IgD-negative memory B cell (primary cell): ENCODE measurements around the gene GPS2. TPM values are rescaled to one million over a fixed set of nuclear protein-coding genes. Genes with fewer than 3 reads are reported as not detected.

ENCODE experiments used
- H3K27ac Mint-ChIP-seq, 3 donors: one replicate each; pipeline ENCODE4 v1.8.0; 2020 to 2022; ENCODE audit warnings: mild to moderate bottlenecking in 3 of 3, mixed read lengths in 3 of 3, moderate library complexity in 1 of 3
- H3K27me3 Mint-ChIP-seq: one replicate; pipeline ENCODE4 v1.8.0; 2021; ENCODE audit warnings: mixed read lengths
- H3K36me3 Mint-ChIP-seq: one replicate; pipeline ENCODE4 v1.8.0; 2020; ENCODE audit warnings: mild to moderate bottlenecking, mixed read lengths
- H3K4me1 Mint-ChIP-seq, 3 donors: one replicate each; pipeline ENCODE4 v1.8.0; 2020 to 2022; ENCODE audit warnings: mixed read lengths in 3 of 3, mild to moderate bottlenecking in 1 of 3
- H3K4me3 Mint-ChIP-seq, 4 donors: one replicate each; pipeline ENCODE4 v1.8.0; 2020 to 2022; ENCODE audit warnings: mild to moderate bottlenecking in 4 of 4, mixed read lengths in 4 of 4, moderate library complexity in 3 of 4
- H3K9me3 Mint-ChIP-seq, 3 donors: one replicate each; pipeline ENCODE4 v1.8.0; 2020 to 2021; ENCODE audit warnings: mixed read lengths in 3 of 3, mild to moderate bottlenecking in 1 of 3
- polyA plus RNA-seq: library from polyadenylated mRNA; unstranded; fragments of 300-500 nt; fragmentation: Illumina TruSeq; gene quantifications from one replicate; pipeline ENCODE4 v1.2.3, GENCODE V29; 2021

The GPS2 gene, protein sequence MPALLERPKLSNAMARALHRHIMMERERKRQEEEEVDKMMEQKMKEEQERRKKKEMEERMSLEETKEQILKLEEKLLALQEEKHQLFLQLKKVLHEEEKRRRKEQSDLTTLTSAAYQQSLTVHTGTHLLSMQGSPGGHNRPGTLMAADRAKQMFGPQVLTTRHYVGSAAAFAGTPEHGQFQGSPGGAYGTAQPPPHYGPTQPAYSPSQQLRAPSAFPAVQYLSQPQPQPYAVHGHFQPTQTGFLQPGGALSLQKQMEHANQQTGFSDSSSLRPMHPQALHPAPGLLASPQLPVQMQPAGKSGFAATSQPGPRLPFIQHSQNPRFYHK
- polyA plus RNA-seq: 128 TPM

- peaks cover 20 to 36% (median 21%) of the 10 kb centered on the region in 3 donors for H3K4me1 Mint-ChIP-seq
- no peaks in the 10 kb centered on the region for H3K9me3 Mint-ChIP-seq
- H3K27me3 Mint-ChIP-seq: no peaks in the 10 kb centered on the region
- peak within 1 kb of the TSS; percentile 91 to 98 (median 94) for H3K4me3 Mint-ChIP-seq
- peak within 1 kb of the TSS; percentile 95 to 99 (median 96) for H3K27ac Mint-ChIP-seq
- H3K36me3 Mint-ChIP-seq: peaks cover 3% of the 10 kb centered on the region
Measured at GRCh38 chr17:7314719-7315569, at the start of gene GPS2. TSS of gene GPS2 (minus strand) at chr17:7315360. CDS start at chr17:7315052, 308 bp downstream.

DNA sequence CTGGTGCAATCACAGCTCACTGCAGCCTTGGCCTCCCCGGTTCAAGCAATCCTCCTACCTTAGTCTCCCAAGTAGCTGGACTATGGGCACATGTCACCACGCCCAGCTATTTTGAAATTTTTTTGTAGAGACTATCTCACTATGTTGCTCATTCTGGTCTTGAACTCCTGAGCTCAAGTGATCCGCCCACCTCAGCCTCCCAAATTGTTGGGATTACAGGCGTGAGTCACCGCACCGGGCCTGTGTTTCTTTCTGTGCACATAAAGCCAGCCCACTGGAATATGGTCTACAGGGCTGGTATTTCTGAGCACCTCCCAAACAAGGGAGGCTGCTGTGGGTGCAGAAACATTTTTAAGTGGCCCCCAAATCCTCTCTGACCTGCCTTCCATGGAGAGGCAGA lies 48.2 kb upstream of the GPS2 start:
- no peak overlapping the region for H3K4me3 Mint-ChIP-seq
- H3K27me3 Mint-ChIP-seq: peaks cover 2% of the 10 kb centered on the region
- H3K9me3 Mint-ChIP-seq: no peaks in the 10 kb centered on the region
- H3K4me1 Mint-ChIP-seq: peaks cover 0 to 1% (median 0%) of the 10 kb centered on the region in 3 donors
- no peaks in the 10 kb centered on the region for H3K36me3 Mint-ChIP-seq
- no peak overlapping the region for H3K27ac Mint-ChIP-seq

GRCh38 chr17:7361906-7362305 lies 46.7 kb upstream of the GPS2 start:
- H3K27me3 Mint-ChIP-seq: peaks cover 2% of the 10 kb centered on the region
- no peak overlapping the region for H3K4me3 Mint-ChIP-seq
- no peaks in the 10 kb centered on the region for H3K36me3 Mint-ChIP-seq
- no peaks in the 10 kb centered on the region for H3K9me3 Mint-ChIP-seq
- no peak overlapping the region for H3K27ac Mint-ChIP-seq
- H3K4me1 Mint-ChIP-seq: no peaks in the 10 kb centered on the region

DNA sequence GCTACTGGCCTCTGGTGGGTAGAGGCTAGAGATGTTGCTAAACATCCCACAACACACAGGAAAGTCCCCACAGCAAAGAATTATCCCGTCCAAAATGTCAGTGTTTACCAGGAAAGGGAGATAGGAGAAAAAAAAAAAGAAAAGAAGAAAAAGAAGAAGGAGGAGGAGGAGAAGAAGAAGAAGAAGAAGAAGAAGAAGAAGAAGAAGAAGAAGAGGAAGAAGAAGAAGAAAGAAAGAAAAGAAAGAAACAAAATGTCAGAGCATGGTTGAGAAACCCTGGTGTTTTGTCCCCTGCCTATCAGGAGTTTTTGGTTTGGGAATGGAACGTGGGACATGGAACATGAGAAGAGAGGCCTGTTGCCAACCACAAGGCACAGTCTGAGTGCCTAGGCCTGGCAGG lies 42.2 kb upstream of the GPS2 start:
- Mint-ChIP-seq H3K4me3 (no peak overlapping the region), H3K4me1 (peaks cover 0 to 13% (median 12%) of the 10 kb centered on the region in 3 donors), H3K27ac (no peak overlapping the region), H3K36me3 (no peaks in the 10 kb centered on the region), H3K27me3 (no peaks in the 10 kb centered on the region), H3K9me3 (no peaks in the 10 kb centered on the region)

DNA sequence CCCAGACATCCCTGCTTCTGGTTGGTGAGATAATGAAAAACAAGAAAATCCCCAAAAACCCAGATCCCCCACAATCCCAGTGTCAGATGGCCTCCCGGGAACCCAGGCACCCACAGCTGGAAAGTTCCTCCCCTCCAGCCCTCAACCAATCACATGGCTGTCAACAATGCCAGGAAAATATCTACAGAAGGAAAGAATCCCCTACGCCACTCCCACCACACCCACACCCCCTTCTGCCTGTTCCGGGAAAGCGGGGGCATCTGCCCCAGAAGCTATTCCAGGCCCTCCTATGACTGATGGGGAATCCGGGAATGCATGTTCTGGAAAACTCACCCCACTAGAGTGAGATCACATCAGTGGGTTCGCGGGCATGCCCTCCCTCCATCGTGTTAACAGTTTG lies 41.6 kb upstream of the GPS2 start:
- no peaks in the 10 kb centered on the region for H3K27me3 Mint-ChIP-seq
- peaks cover 0 to 14% (median 13%) of the 10 kb centered on the region in 3 donors for H3K4me1 Mint-ChIP-seq
- H3K27ac Mint-ChIP-seq: peak overlapping the region in 1 of 3 donors; percentile 48
- no peaks in the 10 kb centered on the region for H3K36me3 Mint-ChIP-seq
- H3K4me3 Mint-ChIP-seq: peak overlapping the region in 1 of 4 donors; percentile 26
- no peaks in the 10 kb centered on the region for H3K9me3 Mint-ChIP-seq

- Mint-ChIP-seq H3K27ac (no peak overlapping the region), H3K9me3 (no peaks in the 10 kb centered on the region), H3K4me3 (peak overlapping the region in 2 of 4 donors; percentile 38 to 40), H3K36me3 (no peaks in the 10 kb centered on the region), H3K27me3 (no peaks in the 10 kb centered on the region), H3K4me1 (peaks cover 0 to 16% (median 16%) of the 10 kb centered on the region in 3 donors)
Measured at GRCh38 chr17:7356072-7356549, 41.0 kb upstream of the GPS2 start.

- Mint-ChIP-seq H3K4me1 (peaks cover 0 to 16% (median 16%) of the 10 kb centered on the region in 3 donors), H3K4me3 (peak overlapping the region in 2 of 4 donors; percentile 8 to 40)
Measured at GRCh38 chr17:7355573-7355972, 40.4 kb upstream of the GPS2 start.

DNA sequence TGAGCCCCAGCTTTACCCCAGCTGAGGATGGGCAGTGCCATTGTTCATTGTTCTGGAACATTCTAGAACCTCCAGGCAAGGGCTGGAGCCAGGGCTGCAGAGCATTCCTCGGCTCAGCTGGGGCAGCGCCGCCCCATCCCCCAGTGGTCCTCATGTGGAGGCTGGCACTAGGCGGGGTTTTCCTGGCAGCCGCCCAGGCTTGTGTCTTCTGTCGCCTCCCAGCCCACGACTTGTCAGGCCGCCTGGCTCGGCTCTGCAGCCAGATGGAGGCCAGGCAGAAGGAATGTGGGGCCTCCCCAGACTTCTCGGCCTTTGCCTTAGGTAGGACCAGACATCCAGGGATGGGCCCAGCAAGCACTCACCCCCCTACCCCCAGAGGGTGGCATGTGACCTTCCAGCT lies 39.9 kb upstream of the GPS2 start, which contains the start of gene TMEM95:
TMEM95 (plus strand) TSS at position 104 of the 400 bp plus-strand sequence; CDS start at position 153, 49 bp downstream.
- Mint-ChIP-seq H3K4me1 (peaks cover 5 to 19% (median 16%) of the 10 kb centered on the region in 3 donors), H3K27ac (peak within 1 kb of the TSS in 1 of 3 donors; percentile 85), H3K27me3 (no peaks in the 10 kb centered on the region), H3K36me3 (no peaks in the 10 kb centered on the region), H3K9me3 (no peaks in the 10 kb centered on the region), H3K4me3 (peak within 1 kb of the TSS in 3 of 4 donors; percentile 12 to 88 (median 38))

More at GRCh38 chr17:7355573-7355972, 40.4 kb upstream of the GPS2 start:
- H3K36me3 Mint-ChIP-seq: no peaks in the 10 kb centered on the region
- no peaks in the 10 kb centered on the region for H3K27me3 Mint-ChIP-seq
- no peak overlapping the region for H3K27ac Mint-ChIP-seq
- H3K9me3 Mint-ChIP-seq: no peaks in the 10 kb centered on the region

GRCh38 chr17:7354262-7354843 lies 39.2 kb upstream of the GPS2 start:
- peaks cover 9 to 23% (median 21%) of the 10 kb centered on the region in 3 donors for H3K4me1 Mint-ChIP-seq
- peak overlapping the region in 2 of 4 donors; percentile 12 to 65 for H3K4me3 Mint-ChIP-seq
- H3K36me3 Mint-ChIP-seq: no peaks in the 10 kb centered on the region
- peak overlapping the region in 1 of 3 donors; percentile 73 for H3K27ac Mint-ChIP-seq
- no peaks in the 10 kb centered on the region for H3K27me3 Mint-ChIP-seq
- no peaks in the 10 kb centered on the region for H3K9me3 Mint-ChIP-seq

GRCh38 chr17:7352910-7353635 lies 37.9 kb upstream of the GPS2 start:
- Mint-ChIP-seq H3K4me3 (peak overlapping the region; percentile 87 to 96 (median 90)), H3K9me3 (no peaks in the 10 kb centered on the region), H3K4me1 (peaks cover 9 to 23% (median 21%) of the 10 kb centered on the region in 3 donors), H3K36me3 (no peaks in the 10 kb centered on the region), H3K27ac (peak overlapping the region; percentile 82 to 97 (median 85)), H3K27me3 (no peaks in the 10 kb centered on the region)

DNA sequence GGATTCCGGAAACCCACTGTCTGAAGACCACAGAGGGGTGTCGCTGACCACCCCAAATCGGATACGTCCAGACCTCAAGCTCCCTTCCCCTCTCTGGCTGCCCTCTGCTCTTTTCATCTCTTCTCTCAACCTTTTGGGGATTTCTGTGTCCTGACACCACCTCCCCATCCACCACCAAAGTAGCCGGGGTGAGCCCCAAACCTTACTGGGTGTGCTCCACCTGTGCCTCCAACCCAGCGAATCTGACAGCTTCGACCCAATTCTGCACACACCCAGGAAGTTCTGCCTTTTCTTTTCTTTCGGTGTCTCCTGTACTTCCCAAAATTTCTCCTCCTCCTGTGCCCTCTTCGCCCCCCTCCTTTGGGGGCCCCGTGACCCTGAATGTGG lies 37.3 kb upstream of the GPS2 start:
- peak overlapping the region; percentile 87 to 96 (median 90) for H3K4me3 Mint-ChIP-seq
- no peaks in the 10 kb centered on the region for H3K9me3 Mint-ChIP-seq
- H3K27me3 Mint-ChIP-seq: no peaks in the 10 kb centered on the region
- H3K36me3 Mint-ChIP-seq: no peaks in the 10 kb centered on the region
- H3K27ac Mint-ChIP-seq: peak overlapping the region; percentile 82 to 97 (median 85)
- H3K4me1 Mint-ChIP-seq: peaks cover 9 to 23% (median 21%) of the 10 kb centered on the region in 3 donors

DNA sequence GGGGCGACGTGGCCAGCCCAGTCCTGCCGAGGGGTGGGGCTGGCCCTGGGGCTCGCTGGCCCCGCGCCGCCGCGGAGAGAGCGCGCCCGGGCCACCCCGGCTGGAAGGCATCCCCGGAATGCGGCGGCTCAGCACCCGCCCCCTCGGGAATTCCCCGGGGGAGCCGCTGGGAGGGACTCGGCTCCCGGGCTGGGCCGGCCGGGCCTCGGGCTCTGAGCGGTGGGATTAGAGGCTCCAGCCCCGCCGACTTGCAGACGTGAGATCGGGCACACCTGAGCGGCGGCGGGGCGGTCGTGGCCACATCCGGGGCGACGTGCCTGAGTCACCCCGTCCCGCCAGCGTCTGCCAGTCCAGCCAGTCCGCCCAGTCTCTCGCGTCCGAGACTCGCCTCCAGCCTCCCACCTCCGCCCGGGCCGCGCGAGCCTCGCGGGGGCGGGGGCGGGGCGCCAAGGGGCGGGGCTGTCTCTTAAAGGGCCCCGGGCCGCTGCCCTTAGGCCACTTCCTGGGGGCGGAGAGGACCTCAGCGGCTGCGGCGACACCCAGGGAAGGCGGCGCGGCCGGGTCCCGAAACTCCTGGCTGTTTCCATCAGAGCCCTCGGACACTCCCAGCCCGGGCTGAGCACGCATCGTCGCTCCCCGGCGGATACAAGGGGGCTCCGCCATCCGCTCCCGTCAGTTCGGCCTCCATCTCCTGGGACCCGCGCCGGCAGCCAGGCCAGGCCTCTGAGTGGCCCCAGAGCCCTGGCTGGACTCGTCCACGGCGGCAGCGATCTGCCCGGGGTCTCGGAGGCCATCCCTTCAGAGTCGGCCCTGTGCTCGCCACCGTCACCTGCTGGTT lies 36.7 kb upstream of the GPS2 start, which contains the start of gene KCTD11:
KCTD11 (plus strand) TSS at position 498 of the 838 bp plus-strand sequence.
- Mint-ChIP-seq H3K4me1 (peaks cover 9 to 23% (median 21%) of the 10 kb centered on the region in 3 donors), H3K9me3 (no peaks in the 10 kb centered on the region), H3K36me3 (no peaks in the 10 kb centered on the region), H3K27ac (peak within 1 kb of the TSS; percentile 82 to 99 (median 97)), H3K27me3 (no peaks in the 10 kb centered on the region), H3K4me3 (peak within 1 kb of the TSS; percentile 87 to 96 (median 90))

DNA sequence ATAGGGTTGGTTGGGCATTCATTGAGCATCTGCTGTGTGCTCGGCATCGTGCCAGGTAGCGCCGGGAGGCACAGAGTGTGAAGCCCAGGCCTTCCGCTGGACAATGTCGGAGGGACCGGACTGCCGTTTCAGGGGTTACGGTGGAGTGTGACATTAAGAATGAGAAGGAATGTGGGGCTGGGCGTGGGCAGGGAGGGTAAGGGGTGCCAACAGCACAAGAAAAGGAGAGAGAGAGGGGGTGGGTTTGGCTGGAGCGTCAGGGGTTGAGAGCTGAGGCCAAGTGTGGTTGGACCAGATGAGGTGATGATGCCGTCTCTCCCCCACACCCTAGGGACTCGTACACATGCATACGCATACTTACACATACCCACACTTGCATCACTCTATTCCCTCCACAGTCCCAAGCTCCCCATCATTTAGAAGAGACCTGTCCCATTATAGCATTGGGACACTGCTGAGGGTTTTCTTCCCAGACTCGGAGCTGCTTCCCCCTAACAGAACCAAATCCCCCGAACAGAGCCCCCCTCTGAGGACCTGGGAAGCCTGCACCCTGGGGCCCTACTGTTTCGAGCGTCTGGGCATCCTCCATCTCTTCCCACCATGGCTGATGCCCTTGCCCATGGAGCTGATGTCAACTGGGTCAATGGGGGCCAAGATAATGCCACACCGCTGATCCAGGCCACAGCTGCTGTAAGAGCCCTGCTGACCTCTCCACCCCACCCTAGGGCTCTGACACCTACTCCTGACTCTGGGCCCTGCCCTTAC lies 33.5 kb upstream of the GPS2 start:
- Mint-ChIP-seq H3K27me3 (no peaks in the 10 kb centered on the region), H3K27ac (peak overlapping the region; percentile 57 to 99 (median 63)), H3K36me3 (no peaks in the 10 kb centered on the region), H3K9me3 (no peaks in the 10 kb centered on the region), H3K4me3 (peak overlapping the region in 2 of 4 donors; percentile 38 to 88), H3K4me1 (peaks cover 15 to 20% (median 15%) of the 10 kb centered on the region in 3 donors)
